ENCODE results near the gene TVP23C. TPM values are rescaled to one million over a fixed set of nuclear protein-coding genes. Genes with fewer than 3 reads are reported as not detected.

Gene TVP23C
- total RNA-seq, 2 experiments from 2014 or later, result 16.2 to 18.9 TPM

GRCh38 chr17:15456972-15457722, 106.1 kb downstream of the TVP23C start:
- CTCF ChIA-PET, result interaction anchor here (1.0 kb wide), 1 partner anchor 14 kb away, joined by 3 read pairs; no protein-coding TSS in a partner anchor
- Mint-ChIP-seq H3K4me1 (no peaks in the 10 kb centered on the region), H3K27me3 (no peaks in the 10 kb centered on the region), H3K9me3 (ENCODE audit: low read depth) (peaks cover 7% of the 10 kb centered on the region), H3K27ac (no peak overlapping the region), H3K36me3 (peaks cover 18% of the 10 kb centered on the region), H3K4me3 (no peak overlapping the region)
- ATAC-seq (no peak), DNase-seq (no peak)

GRCh38 chr17:15456496-15456895, 106.8 kb downstream of the TVP23C start:
- DNase-seq (no peak), ATAC-seq (no peak)
- CTCF ChIA-PET, result interaction anchor here (1.0 kb wide), 1 partner anchor 15 kb away, joined by 3 read pairs; no protein-coding TSS in a partner anchor
- no peaks in the 10 kb centered on the region for H3K4me1 Mint-ChIP-seq
- no peak overlapping the region for H3K4me3 Mint-ChIP-seq
- H3K36me3 Mint-ChIP-seq, result peaks cover 18% of the 10 kb centered on the region
- H3K9me3 Mint-ChIP-seq (ENCODE audit: low read depth), result peaks cover 7% of the 10 kb centered on the region
- no peaks in the 10 kb centered on the region for H3K27me3 Mint-ChIP-seq
- no peak overlapping the region for H3K27ac Mint-ChIP-seq

GRCh38 chr17:15454346-15454745, 108.9 kb downstream of the TVP23C start:
- Mint-ChIP-seq H3K27me3 (no peaks in the 10 kb centered on the region), H3K4me3 (no peak overlapping the region), H3K4me1 (no peaks in the 10 kb centered on the region), H3K9me3 (ENCODE audit: low read depth) (peaks cover 7% of the 10 kb centered on the region), H3K27ac (no peak overlapping the region), H3K36me3 (peaks cover 18% of the 10 kb centered on the region)
- ATAC-seq, result no peak
- CTCF ChIA-PET, result interaction anchor here (1.2 kb wide), 1 partner anchor 9 kb away, joined by 3 read pairs; no protein-coding TSS in a partner anchor
- no peak for DNase-seq

GRCh38 chr17:15453782-15454181, 109.5 kb downstream of the TVP23C start:
- H3K9me3 Mint-ChIP-seq (ENCODE audit: low read depth), result peaks cover 7% of the 10 kb centered on the region
- H3K4me1 Mint-ChIP-seq, result no peaks in the 10 kb centered on the region
- H3K27ac Mint-ChIP-seq, result no peak overlapping the region
- DNase-seq (no peak), ATAC-seq (no peak)
- H3K4me3 Mint-ChIP-seq, result no peak overlapping the region
- peaks cover 18% of the 10 kb centered on the region for H3K36me3 Mint-ChIP-seq
- H3K27me3 Mint-ChIP-seq, result no peaks in the 10 kb centered on the region
- CTCF ChIA-PET, result no interaction called here

- Mint-ChIP-seq H3K4me3 (no peak overlapping the region), H3K27me3 (no peaks in the 10 kb centered on the region), H3K36me3 (peaks cover 18% of the 10 kb centered on the region), H3K4me1 (no peaks in the 10 kb centered on the region), H3K27ac (no peak overlapping the region), H3K9me3 (ENCODE audit: low read depth) (peaks cover 7% of the 10 kb centered on the region)
- ATAC-seq (no peak), DNase-seq (no peak)
- CTCF ChIA-PET, result no interaction called here
Observed at GRCh38 chr17:15453246-15453645, 110.0 kb downstream of the TVP23C start.

GRCh38 chr17:15452746-15453145, 110.5 kb downstream of the TVP23C start:
- H3K27me3 Mint-ChIP-seq, result no peaks in the 10 kb centered on the region
- no peak overlapping the region for H3K4me3 Mint-ChIP-seq
- H3K27ac Mint-ChIP-seq, result no peak overlapping the region
- H3K36me3 Mint-ChIP-seq, result peaks cover 18% of the 10 kb centered on the region
- ATAC-seq (no peak), DNase-seq (no peak)
- CTCF ChIA-PET, result no interaction called here
- H3K9me3 Mint-ChIP-seq (ENCODE audit: low read depth), result peaks cover 7% of the 10 kb centered on the region
- H3K4me1 Mint-ChIP-seq, result no peaks in the 10 kb centered on the region

Other genes with a start within 250 kb of the TVP23C start
- gene TEKT3, start 221.9 kb downstream of the TVP23C start, total RNA-seq, result not detected
- gene CDRT4, start 95.9 kb downstream of the TVP23C start, total RNA-seq, result 1 to 10 TPM; 4.9 to 8.4 TPM
- gene FBXW10B, start 56.2 kb upstream of the TVP23C start, total RNA-seq, result under 1 TPM in 1 of 2 experiments, not detected in 1; 0.30 TPM
- gene TRIM16, start 120.8 kb upstream of the TVP23C start, total RNA-seq, result 10 to 100 TPM in 1 of 2 experiments, 1 to 10 TPM in 1; 6.4 to 10.2 TPM
- gene ZNF286A, start 136.3 kb upstream of the TVP23C start, total RNA-seq, result 10 to 100 TPM; 16.9 to 18.9 TPM
- gene TBC1D26, start 168.8 kb upstream of the TVP23C start, total RNA-seq, result not detected

Measured in activated CD8-positive, alpha-beta memory T cell treated with anti-CD3 and anti-CD28 coated beads, Interleukin-2, amount 10 ng/mL, durations not matched to agents 7 days and 5 days (primary cell).